HG03045 (cell line): ENCODE measurements around the gene GALNT2.

Experiments
- ATAC-seq: cut with Tn5 transposase; IDR thresholded peaks from one replicate; pipeline ENCODE4 v1.9.1; 2021; ENCODE audit warnings: mild to moderate bottlenecking, moderate library complexity; ENCODE audit not compliant: unreplicated experiment

GALNT2 gene

DNA sequence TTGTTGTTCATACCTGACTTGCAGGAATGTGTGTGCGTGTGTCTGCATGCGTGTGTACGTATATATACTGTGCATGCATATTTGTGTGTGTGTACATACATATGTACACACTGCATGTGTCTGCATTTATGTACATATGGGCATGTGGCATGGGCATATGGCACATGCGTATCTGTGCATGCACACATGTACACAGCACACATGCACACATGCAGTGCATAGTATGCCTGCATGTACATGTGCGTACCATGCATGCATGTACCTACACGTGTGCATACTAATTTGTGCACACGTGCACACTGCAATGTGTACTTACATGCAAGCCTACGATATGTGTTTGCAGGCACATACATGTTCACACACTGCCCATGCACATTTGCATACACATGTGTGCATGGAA is 43.9 kb downstream of the GALNT2 start:
- ATAC-seq = no peak

DNA sequence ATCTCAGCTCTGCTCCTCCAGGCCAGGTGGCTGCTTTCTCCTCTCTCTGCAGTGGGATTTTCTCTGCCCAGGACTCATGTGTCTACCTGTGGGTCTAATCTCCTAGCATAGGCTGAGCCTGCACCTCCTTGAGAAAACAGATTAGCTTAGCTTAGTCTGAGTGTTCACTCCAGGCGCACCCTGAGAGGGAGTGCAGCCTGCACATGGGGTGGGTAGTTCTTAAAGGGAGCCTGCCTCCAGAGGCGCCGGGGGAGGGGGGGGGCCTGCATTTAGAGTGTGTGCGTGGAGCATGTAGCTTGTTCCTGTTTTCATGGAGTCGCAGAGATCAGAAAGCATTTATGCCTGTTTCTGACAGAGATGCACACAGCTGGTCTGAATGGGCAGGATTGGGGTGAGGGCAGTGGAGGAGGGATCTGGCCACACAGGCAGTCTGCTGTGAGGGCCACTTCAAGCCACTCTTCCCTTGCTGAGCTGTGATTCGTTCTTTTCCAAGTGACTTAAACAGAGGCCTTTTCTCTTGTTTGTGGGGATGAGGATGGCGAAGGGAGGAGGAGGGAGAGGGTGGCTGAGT is 45.2 kb downstream of the GALNT2 start:
- no peak for ATAC-seq

DNA sequence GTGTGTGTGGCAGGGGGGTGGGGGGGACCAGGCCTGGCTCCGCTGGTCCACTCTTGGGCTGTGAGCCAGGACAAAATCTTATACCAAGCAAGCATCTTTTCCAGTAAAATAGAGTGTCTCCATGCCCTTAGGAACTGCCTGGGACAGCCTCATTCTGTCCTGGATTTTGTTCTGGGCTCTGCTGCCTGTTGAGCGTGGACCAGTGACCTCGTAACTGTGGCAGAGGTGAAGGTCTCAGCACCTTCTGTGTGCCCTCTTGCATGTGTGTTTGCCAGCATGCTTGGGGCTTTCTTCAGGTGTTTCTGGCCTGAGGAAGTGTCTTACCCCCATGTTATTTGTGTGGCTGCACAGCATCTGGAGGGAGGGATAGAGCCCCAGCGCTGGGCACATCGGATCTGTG is 45.7 kb downstream of the GALNT2 start:
- no peak for ATAC-seq

DNA sequence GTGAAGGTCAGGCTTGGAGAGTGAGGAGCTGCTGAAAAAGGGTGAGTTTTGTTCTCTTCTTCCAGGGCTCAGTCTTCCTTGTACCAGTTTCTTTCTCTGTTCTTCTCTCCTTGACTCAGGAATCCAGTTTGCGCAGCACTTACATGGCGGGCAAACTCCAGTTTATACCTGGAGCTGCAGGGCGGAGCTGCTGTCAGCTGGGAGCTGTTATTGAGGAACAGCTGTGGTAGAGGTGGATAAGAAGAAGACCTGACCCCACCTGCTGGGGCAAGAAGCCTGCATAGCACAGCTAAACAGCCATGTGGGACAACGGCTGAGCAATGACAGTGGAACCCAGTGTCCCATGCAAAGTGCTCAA is 46.2 kb downstream of the GALNT2 start:
- no peak for ATAC-seq

DNA sequence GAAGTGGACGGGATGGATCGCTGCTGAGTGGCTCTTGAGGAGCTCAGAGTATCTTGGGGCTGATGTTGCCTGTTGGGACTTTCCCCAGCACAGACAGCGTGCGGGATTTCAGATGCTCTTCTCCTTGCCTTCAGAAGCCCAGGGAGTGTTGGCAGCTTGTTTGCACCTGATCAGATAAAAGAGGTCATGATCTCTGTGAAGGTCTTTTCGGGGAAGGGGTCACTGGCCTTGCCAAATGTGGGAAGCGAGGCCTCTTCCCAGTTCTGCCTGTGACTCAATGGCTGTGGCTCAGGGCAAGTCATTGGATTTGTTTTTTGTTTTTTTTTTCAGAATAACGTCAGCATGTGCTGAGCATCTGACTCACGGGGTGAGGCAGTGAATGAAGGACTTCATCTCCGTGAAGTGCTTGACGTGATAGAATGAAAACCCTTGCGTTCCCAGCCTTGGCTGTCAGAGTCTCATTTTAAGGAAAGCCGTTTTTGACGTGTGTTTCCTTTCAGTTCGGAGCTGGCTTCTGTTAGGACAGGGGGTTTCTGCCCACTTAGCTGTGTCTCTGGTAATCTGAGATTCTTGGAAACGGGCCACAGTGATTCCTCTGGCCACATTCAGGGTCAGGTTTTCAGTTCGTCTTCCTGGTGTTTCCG is 46.7 kb downstream of the GALNT2 start:
- no peak for ATAC-seq

DNA sequence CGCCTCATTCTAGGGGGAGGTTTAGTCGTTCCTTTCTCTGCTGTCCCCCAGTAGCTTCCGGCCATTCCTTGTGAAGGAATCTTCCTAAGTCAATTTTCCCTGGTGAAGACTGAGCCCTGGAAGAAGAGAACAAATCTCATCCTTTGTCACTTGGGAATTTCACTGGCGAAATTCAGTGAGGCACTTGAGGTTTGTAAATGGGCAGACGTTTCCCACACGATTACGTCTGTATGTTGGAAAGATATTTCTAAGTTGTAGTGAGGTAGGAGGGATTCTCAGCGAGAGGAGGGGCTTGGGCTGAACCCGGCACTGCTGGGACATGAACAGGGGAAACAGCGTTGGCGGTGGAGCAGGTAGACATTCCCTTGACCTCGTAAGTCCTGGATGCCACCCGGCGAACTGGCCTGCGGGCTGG is 47.2 kb downstream of the GALNT2 start:
- no peak for ATAC-seq

DNA sequence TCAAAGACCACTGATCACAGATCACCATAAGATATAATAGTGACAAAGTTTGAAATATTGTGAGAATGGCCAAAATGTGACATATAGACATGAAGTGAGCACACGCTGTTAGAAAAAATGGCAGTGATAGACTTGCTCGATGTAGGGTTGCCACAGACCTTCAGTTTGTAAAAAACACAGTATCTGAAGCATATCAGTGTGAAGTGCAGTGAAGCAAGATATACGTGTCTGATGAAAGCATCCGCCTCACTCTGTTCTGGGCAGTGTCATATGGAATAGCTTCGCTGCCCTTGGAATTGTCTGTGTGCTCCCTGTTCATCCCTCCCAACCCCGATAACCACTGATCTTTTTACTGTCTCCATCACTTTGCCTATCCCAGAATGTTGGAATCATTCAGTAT is 50.7 kb downstream of the GALNT2 start:
- no peak for ATAC-seq

DNA sequence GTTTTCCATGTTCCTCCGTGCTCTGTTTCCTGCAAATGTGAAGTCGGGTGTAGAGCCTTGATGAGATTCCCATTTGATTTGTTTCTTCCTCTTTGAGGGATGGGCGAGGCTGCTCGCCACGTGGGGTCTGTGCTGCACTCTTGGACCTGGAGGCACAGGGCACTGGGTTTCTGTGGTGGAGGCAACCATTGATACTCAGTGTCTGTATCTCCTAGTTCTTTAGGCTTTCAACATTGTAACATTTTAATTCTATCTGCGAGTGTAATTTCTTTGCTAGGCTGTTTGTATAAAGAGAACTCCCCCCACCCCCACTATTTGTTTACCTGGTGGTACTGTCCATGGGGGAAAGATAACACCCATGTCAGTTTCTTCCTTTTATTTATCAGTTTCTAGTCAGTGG is 52.3 kb downstream of the GALNT2 start:
- ATAC-seq = no peak

DNA sequence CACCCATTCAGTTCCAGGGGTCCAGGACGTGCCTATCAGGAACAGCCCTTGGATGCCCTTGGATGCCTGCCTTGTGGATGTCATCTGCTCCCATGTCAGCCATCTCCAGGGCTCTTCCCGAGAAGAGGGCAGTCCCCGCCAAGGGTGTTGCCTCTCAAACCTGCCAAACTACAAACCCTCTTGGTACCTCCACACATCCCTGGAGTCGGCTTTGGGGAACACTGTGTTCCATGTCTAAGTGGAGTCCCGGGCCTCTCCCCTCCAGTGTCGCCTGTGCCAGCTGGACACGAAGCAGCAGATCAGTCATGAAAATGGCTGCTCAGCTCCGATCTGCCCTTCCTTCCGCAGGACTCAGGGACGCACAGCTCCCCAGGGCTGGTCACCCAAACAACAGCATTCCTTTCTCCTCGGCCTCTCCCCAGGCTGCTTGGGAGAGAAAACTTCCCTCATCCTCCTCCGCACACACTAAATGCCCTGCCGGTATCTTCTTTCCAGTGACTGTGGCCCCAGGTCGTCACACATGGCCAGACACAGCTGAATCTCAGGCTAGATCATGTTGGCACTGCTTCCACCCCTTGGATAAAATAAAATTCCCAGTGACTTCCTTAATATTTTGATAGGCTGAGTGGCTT is 53.4 kb downstream of the GALNT2 start:
- no peak for ATAC-seq

DNA sequence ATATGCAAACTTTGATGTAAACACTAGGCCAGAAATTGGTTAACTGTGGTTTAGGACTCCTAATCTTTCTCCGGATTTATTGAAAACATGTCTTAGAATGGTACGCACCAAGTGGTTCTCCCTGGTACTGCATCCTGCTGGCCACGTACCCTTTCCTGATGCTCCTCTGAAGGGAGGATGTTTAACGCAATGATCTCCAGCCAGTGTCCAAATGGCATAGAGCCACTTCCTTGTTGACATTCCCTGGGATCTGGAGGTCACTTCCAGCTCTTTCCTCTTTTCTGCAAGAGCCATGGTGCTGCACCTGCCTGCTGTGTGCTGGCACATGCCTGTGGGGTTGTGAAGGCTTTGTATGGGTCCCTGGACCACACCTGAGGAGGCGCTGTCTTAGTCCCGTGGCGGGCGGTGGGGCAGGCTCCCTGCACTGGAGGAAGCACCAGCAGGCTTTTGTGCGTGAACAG is 53.9 kb downstream of the GALNT2 start:
- no peak for ATAC-seq

DNA sequence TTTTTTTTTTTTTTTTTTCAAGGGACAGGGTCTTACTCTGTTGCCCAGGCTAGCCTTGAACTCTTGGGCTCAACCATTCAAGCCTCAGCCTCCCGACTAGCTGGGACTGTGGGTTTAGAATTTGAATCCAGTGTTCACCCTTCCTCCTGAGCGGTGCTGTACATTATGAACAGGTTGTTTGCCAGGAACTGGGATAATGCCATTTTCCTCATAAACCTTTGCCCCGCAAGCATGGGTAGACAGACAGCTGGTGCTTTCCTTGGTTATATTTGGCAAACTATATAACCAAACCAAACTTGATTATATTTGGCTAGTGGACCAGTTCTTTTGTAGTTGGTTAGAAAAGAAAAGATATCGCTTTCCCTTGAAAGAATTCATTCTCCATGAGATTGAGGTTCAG is 54.9 kb downstream of the GALNT2 start:
- ATAC-seq = no peak

DNA sequence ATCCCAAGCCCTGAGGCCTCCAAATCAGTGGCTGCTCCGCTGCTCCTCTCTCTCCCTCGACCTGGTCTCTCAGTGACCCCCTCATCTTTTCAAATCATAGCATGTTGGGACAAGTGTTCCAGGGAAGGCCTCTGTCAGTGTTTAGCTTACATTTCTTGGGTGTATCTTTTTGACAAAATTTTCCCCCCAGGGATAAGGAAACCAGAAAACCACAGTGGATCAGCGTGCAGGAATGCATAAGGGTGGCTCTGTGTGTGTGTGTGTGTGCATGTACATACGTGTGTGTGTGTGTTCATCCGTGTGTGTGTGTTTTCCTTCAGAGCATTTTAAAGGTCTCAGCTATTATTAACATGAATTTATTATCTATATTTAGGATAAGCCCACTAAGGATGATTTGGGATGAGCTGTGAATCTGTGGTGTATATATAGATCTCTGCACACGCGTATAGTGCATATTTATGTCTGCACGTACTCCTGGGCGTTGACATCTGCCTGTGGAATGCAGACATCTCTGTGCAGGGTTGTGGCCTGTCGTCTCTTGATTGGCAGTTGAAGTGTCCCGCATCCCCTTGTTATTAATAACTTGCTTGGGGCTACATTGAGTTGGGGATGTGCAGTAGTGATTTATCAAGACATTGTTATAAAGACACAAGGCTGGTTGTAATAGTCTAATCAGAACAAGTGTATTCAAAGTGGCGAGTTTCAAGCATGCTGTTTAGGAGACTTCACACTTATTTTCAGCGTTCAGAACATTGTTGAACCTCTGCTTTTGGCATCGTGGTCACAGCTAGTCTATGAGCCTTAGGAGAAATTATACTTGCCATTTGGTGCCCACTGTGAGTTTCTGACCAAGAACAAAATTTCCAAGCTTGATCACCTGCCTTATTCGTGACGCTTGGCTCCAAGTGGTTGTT is 55.6 kb downstream of the GALNT2 start:
- ATAC-seq = no peak

DNA sequence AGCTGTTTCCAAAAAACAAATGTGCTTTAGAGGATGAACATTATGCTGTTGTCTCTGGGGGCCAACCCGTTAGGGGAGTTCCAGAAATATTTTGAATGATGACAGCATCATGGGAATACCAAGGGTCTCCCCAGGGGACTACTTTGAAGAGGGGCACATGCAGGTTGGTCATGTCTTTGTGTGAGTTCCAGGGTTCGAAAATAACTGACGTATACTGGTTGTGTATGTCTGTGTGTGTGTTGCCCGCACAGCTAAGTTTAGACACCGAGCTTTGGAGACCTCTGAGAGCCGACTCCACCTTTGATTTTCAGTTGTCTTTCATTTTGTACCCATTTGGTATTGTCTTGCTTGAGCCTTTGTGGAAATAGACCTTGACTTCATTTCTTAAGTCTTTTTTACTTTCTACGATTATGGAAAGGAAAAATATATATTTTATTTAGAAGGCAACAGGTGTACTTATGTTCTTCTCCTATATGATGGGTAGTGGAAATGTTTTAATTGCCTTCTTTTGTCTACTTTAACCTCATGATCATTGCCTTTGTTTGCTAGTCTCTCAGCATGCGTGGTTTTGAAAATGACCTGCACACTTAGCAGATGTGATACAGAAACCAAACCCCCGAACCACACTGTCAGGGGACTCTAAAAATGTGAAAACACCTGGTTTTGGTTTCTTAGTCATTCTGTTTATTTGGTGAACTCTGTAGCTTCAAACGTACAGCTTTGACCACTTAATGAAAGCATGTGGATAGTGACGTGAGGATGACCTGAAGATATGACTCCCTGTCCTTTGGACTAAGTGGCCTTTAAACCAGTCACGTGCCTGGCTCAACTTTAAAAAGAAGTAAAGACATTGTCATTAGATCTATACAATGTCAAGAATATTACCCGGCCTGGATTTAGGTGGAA is 56.5 kb downstream of the GALNT2 start:
- peak; percentile 87 for ATAC-seq

DNA sequence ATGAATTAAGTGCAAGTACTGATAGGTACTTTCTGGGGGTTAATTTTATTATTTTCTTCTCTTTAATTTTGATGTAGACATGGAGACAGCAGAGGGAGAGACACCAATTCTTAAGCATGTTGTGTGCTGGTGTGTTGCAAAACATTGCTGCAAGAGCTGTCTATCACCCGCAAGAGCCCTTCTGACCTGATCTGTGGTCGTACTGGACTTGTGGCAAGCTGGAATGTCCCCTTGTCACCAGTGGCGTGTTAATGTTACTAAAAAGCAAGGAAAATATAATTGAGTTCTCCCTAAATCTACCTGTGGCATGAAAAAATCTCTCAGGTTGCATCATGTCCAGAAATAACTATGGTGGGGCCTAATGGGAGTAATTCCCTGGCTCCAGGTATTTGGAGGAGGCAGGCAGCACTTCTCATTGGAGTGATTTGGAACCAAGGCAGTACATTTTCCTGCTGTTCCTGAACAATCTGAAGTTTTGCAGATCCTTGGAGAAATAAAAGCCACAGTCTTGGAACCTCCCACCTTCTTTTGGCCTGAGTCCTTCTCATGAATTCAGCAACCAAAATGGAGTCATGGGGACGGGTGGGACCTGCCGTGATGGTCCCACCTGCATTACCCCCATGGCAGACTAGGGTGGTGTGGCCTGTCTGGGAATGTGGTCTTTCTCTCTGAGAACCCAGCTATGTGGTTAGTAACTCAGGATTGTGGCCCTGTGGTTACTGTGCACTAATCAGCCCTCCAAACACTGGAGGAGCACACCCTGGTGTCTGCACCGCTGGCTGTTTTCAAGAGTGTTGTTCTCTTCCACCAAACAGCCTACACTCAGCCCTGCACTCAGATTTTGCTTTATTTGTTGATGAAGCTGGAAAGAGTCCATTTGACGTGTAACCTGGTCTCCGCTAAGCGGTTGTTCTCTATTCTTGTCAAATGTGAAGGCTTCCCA is 57.4 kb downstream of the GALNT2 start:
- ATAC-seq = no peak

DNA sequence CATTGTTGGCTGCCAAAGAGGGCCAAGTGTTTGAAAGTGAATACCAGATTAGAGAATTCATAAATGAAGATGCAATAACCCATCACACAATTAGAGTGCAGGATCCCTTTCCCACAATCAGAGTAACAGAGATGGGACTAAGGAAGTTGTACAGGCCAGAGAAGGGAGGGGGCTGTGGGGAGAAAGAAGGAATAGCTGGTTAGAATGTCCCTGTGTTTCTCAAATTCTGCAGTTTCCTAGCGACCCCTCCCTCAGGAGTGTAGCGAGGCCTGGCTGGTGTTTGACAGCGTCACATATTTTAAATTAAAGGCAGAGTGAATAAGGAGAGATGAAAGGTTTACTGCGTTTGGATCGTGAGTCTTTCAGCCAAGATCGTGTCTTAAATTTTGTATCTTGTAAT is 58.1 kb downstream of the GALNT2 start:
- no peak for ATAC-seq

DNA sequence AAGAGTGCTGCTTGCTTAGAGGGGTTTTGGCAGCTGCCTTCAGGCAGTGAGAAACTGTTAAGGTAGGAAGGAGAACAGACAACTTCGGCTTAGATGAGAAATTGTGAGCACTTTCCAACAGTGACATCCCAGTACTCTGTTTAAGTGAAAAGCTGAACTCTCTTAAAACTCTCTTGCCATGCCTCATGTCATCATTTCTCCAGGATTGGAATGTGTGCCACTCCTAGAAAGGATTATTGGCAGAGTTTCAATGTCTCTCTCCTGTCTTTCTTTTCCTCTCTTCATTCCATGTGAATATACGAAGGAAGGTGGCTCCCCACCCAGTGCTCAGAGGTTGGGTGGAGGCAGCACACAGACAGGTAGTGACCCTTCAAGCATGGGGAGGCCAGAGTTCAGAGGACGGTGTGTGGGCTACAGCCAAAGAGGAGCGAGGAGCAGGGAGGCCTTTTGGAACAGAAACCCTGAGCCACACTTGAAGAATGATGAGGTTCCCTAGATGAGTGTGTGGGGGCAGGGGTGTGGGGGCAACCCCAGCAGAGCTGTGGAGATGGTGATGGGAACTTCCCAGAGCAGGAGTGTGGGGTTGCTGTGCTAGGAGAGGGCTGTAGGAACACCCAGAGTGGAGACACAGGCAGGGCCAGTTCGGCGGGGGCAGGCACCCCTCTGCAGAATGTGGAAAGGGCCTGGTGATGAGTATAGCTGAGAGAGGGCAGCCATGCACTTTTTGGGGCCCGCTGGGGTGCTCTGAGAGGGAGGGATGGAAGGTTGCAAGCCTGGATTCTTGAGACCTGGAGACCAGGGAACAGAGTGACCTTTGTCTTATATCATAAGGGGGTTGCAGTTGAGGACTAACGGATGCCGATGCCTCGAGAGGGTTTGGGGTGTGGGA is 58.8 kb downstream of the GALNT2 start:
- no peak for ATAC-seq

DNA sequence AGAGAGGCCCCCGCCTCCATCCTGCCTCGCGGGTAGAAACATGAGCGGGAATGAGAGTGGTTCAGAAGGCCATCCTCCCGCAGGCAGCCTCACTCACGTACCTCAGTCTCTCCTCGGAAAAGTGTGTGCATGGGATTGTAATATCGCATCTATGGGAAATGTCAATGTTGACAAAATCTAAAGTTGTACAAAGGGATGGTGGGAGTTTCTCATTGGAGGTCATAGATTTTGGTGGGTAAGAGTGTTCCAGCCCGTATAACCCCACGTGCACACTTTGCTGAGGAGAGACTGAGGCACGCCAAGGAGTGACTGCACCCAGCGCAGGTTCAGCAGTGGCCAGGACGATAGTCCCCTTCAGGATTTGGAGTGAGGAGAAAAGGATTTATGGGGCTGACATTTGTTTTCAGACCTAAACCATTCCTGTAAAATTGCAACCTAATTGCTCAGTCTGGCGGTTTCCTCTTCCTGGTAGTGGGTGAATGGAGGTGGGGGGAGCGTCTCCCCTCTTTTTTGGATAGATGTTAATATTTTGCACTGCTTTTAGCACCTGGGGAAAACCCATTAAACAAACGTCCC is 59.6 kb downstream of the GALNT2 start:
- ATAC-seq = no peak
